GM23338 (cell line): Measurements from ENCODE around the gene CDR2. TPM values are rescaled to one million over a fixed set of nuclear protein-coding genes. Genes with fewer than 3 reads are reported as not detected.

Source experiments
- ATAC-seq: fragments of 200-7000 bp; cut with Tn5 transposase; 3 replicates; pipeline ENCODE4 v1.9.1; 2020
- DNase-seq: peaks from one replicate; pipeline ENCODE4 v3.0.0-alpha.2; 2015; ENCODE audit warnings: low spot score
- H2AFZ ChIP-seq: fragments of 200-600 bp; sonication (generic); 2 replicates; pipeline ENCODE4 v1.8.0; 2016; ENCODE audit warnings: antibody characterized with exemption, mild to moderate bottlenecking, moderate library complexity
- H3F3A ChIP-seq: fragments of 200-600 bp; sonication (generic); replicated peaks from 2 replicates; pipeline ENCODE4 v1.8.0; 2017; ENCODE audit warnings: antibody characterized with exemption, mixed run types, low read depth
- H3K27ac ChIP-seq: fragments of 200-600 bp; sonication (generic); 2 replicates; pipeline ENCODE4 v1.6.1; 2016; ENCODE audit warnings: low read depth
- H3K27me3 ChIP-seq: fragments of 200-600 bp; sonication (generic); 2 replicates; pipeline ENCODE4 v1.8.0; 2016; ENCODE audit warnings: mild to moderate bottlenecking, mixed run types, moderate library complexity; ENCODE audit not compliant: insufficient read depth
- H3K36me3 ChIP-seq: fragments of 200-600 bp; sonication (generic); 2 replicates; pipeline ENCODE4 v1.8.0; 2016; ENCODE audit warnings: mild to moderate bottlenecking; ENCODE audit not compliant: insufficient read depth
- H3K4me1 ChIP-seq: fragments of 200-600 bp; sonication (generic); 2 replicates; pipeline ENCODE4 v1.8.0; 2016; ENCODE audit warnings: mild to moderate bottlenecking, moderate library complexity; ENCODE audit not compliant: insufficient read depth
- H3K4me2 ChIP-seq: fragments of 200-600 bp; sonication (generic); 2 replicates; pipeline ENCODE4 v1.7.1; 2017; ENCODE audit warnings: mixed run types
- H3K4me3 ChIP-seq: fragments of 200-600 bp; sonication (generic); 2 replicates; pipeline ENCODE4 v1.6.1; 2016; ENCODE audit warnings: mixed run types
- H3K79me2 ChIP-seq: fragments of 200-600 bp; sonication (generic); replicated peaks from 2 replicates; pipeline ENCODE4 v1.8.0; 2017; ENCODE audit warnings: mild to moderate bottlenecking; ENCODE audit not compliant: insufficient read depth
- H3K9me2 ChIP-seq: fragments of 200-600 bp; sonication (generic); 2 replicates; pipeline ENCODE4 v1.8.0; 2017; ENCODE audit not compliant: insufficient read depth
- H4K20me1 ChIP-seq: fragments of 200-600 bp; sonication (generic); replicated peaks from 2 replicates; pipeline ENCODE4 v1.8.0; 2017; ENCODE audit warnings: mild to moderate bottlenecking; ENCODE audit not compliant: insufficient read depth
- H3K27ac Mint-ChIP-seq: 2 replicates; pipeline ENCODE4 v1.8.0; 2020; ENCODE audit warnings: inconsistent platforms, mild to moderate bottlenecking, moderate library complexity, mixed read lengths
- H3K27me3 Mint-ChIP-seq: 3 replicates; pipeline ENCODE4 v1.8.0; 2022; ENCODE audit warnings: low read depth, mild to moderate bottlenecking, moderate library complexity, mixed read lengths, inconsistent platforms; ENCODE audit not compliant: insufficient read depth, poor library complexity
- H3K36me3 Mint-ChIP-seq: 3 replicates; pipeline ENCODE4 v1.8.0; 2021; ENCODE audit warnings: low read depth, mild to moderate bottlenecking, inconsistent platforms, moderate library complexity, mixed read lengths
- H3K4me1 Mint-ChIP-seq: 3 replicates; pipeline ENCODE4 v1.8.0; 2020; ENCODE audit warnings: mild to moderate bottlenecking, inconsistent platforms, mixed read lengths
- H3K4me3 Mint-ChIP-seq: 3 replicates; pipeline ENCODE4 v1.8.0; 2021; ENCODE audit warnings: moderate library complexity, mild to moderate bottlenecking, inconsistent platforms, mixed read lengths
- H3K9me3 Mint-ChIP-seq: 3 replicates; pipeline ENCODE4 v1.8.0; 2020; ENCODE audit warnings: moderate library complexity, mild to moderate bottlenecking, inconsistent platforms, mixed read lengths
- CREB1 ChIP-seq: fragments of 250-450 bp; sonication (Bioruptor Pico); IDR thresholded peaks from 2 replicates; pipeline ENCODE4 v1.5.0; 2020; ENCODE audit warnings: low read depth, mild to moderate bottlenecking, moderate library complexity
- EZH2 ChIP-seq: fragments of 200-600 bp; sonication (generic); IDR thresholded peaks from one replicate; pipeline ENCODE4 v1.8.0; 2017; ENCODE audit warnings: antibody characterized with exemption, mild to moderate bottlenecking, low read depth; ENCODE audit not compliant: unreplicated experiment
- EZH2phosphoT487 ChIP-seq: fragments of 200-600 bp; sonication (generic); IDR thresholded peaks from one replicate; pipeline ENCODE4 v1.8.1; 2018; ENCODE audit warnings: antibody characterized with exemption; ENCODE audit not compliant: unreplicated experiment
- JUNB ChIP-seq: IDR thresholded peaks from one replicate; pipeline ENCODE4 v1.6.1; 2016; ENCODE audit warnings: antibody characterized with exemption; ENCODE audit not compliant: unreplicated experiment
- NANOG ChIP-seq: IDR thresholded peaks from 2 replicates; pipeline ENCODE4 v1.6.1; 2016; ENCODE audit warnings: antibody characterized with exemption, borderline replicate concordance
- POLR2AphosphoS5 ChIP-seq: IDR thresholded peaks from 2 replicates; pipeline ENCODE4 v1.6.1; 2016; ENCODE audit warnings: antibody characterized with exemption, low read depth
- STAT1 ChIP-seq: IDR thresholded peaks from one replicate; pipeline ENCODE4 v1.6.1; 2016; ENCODE audit warnings: antibody characterized with exemption; ENCODE audit not compliant: unreplicated experiment
- ZNF114 ChIP-seq: fragments of 250-450 bp; sonication (Bioruptor Pico); IDR thresholded peaks from 2 replicates; pipeline ENCODE4 v1.5.0; 2020; ENCODE audit warnings: mild to moderate bottlenecking, moderate library complexity
- ZNF331 ChIP-seq: fragments of 250-450 bp; sonication (Bioruptor Pico); IDR thresholded peaks from 2 replicates; pipeline ENCODE4 v1.5.0; 2020; ENCODE audit warnings: low read depth, mild to moderate bottlenecking, moderate library complexity
- polyA plus RNA-seq: library from polyadenylated mRNA; unstranded; fragments of >200 nt; fragmentation: Nextera tagmentation; extraction: Ambion mirVana; gene quantifications from 2 replicates; pipeline ENCODE4 v1.2.1, GENCODE V29; 2016
- total RNA-seq: library from RNA; depleted of rRNA; stranded (reverse); fragments of >200 nt; shearing (Covaris generic); gene quantifications from 2 replicates; pipeline ENCODE4 v1.2.3, GENCODE V29; 2014
- TF ChIP-seq, protein P1 (sequence below): IDR thresholded peaks from one replicate; pipeline ENCODE4 v1.6.1; 2018; ENCODE audit warnings: antibody characterized with exemption; ENCODE audit not compliant: unreplicated experiment
- TF ChIP-seq, protein P2 (sequence below): IDR thresholded peaks from 2 replicates; pipeline ENCODE4 v1.6.1; 2016; ENCODE audit warnings: antibody characterized with exemption
- TF ChIP-seq, protein P3 (sequence below), 2 experiments: fragments of 200-600 bp in 1 of 2; sonication (generic) in 1 of 2; conservative IDR thresholded peaks; 2 replicates each; pipeline versions ENCODE4 v1.5.1 to v1.6.1; 2016 to 2017; ENCODE audit warnings: antibody characterized with exemption in 2 of 2, low read depth in 2 of 2, mild to moderate bottlenecking in 2 of 2, moderate library complexity in 1 of 2
- TF ChIP-seq, protein P4 (sequence below): fragments of 250-450 bp; sonication (Bioruptor Pico); IDR thresholded peaks from 2 replicates; pipeline ENCODE4 v1.5.0; 2020; ENCODE audit warnings: mild to moderate bottlenecking, moderate library complexity

Gene CDR2
- total and polyA plus RNA-seq, 2 experiments from 2014 or later, result 17.7 to 39.3 TPM

- H2AFZ ChIP-seq, result no peak overlapping the region
- no peaks in the 10 kb centered on the region for H3K4me1 ChIP-seq
- no peak overlapping the region for H3K4me3 ChIP-seq
- Mint-ChIP-seq H3K27ac (no peak overlapping the region), H3K4me1 (no peaks in the 10 kb centered on the region), H3K4me3 (no peak overlapping the region), H3K27me3 (peaks cover 2% of the 10 kb centered on the region), H3K36me3 (no peaks in the 10 kb centered on the region), H3K9me3 (no peaks in the 10 kb centered on the region)
- no peak overlapping the region for H3K27ac ChIP-seq
- no peak for DNase-seq
- TF ChIP-seq JUNB (no peak), ZNF114 (CRISPR knock-in tag) (no peak), EZH2phosphoT487 (no peak), ZNF331 (CRISPR knock-in tag) (no peak), STAT1 (no peak), NANOG (no peak), CREB1 (CRISPR knock-in tag) (no peak), EZH2 (no peak), POLR2AphosphoS5 (no peak)
- TF ChIP-seq, protein P1, sequence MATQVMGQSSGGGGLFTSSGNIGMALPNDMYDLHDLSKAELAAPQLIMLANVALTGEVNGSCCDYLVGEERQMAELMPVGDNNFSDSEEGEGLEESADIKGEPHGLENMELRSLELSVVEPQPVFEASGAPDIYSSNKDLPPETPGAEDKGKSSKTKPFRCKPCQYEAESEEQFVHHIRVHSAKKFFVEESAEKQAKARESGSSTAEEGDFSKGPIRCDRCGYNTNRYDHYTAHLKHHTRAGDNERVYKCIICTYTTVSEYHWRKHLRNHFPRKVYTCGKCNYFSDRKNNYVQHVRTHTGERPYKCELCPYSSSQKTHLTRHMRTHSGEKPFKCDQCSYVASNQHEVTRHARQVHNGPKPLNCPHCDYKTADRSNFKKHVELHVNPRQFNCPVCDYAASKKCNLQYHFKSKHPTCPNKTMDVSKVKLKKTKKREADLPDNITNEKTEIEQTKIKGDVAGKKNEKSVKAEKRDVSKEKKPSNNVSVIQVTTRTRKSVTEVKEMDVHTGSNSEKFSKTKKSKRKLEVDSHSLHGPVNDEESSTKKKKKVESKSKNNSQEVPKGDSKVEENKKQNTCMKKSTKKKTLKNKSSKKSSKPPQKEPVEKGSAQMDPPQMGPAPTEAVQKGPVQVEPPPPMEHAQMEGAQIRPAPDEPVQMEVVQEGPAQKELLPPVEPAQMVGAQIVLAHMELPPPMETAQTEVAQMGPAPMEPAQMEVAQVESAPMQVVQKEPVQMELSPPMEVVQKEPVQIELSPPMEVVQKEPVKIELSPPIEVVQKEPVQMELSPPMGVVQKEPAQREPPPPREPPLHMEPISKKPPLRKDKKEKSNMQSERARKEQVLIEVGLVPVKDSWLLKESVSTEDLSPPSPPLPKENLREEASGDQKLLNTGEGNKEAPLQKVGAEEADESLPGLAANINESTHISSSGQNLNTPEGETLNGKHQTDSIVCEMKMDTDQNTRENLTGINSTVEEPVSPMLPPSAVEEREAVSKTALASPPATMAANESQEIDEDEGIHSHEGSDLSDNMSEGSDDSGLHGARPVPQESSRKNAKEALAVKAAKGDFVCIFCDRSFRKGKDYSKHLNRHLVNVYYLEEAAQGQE, result no peak
- TF ChIP-seq, protein P2, sequence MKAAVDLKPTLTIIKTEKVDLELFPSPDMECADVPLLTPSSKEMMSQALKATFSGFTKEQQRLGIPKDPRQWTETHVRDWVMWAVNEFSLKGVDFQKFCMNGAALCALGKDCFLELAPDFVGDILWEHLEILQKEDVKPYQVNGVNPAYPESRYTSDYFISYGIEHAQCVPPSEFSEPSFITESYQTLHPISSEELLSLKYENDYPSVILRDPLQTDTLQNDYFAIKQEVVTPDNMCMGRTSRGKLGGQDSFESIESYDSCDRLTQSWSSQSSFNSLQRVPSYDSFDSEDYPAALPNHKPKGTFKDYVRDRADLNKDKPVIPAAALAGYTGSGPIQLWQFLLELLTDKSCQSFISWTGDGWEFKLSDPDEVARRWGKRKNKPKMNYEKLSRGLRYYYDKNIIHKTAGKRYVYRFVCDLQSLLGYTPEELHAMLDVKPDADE, result no peak
- TF ChIP-seq, protein P3, sequence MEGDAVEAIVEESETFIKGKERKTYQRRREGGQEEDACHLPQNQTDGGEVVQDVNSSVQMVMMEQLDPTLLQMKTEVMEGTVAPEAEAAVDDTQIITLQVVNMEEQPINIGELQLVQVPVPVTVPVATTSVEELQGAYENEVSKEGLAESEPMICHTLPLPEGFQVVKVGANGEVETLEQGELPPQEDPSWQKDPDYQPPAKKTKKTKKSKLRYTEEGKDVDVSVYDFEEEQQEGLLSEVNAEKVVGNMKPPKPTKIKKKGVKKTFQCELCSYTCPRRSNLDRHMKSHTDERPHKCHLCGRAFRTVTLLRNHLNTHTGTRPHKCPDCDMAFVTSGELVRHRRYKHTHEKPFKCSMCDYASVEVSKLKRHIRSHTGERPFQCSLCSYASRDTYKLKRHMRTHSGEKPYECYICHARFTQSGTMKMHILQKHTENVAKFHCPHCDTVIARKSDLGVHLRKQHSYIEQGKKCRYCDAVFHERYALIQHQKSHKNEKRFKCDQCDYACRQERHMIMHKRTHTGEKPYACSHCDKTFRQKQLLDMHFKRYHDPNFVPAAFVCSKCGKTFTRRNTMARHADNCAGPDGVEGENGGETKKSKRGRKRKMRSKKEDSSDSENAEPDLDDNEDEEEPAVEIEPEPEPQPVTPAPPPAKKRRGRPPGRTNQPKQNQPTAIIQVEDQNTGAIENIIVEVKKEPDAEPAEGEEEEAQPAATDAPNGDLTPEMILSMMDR (conservative IDR thresholded peaks at IDR 0.05; ENCODE audit: low read depth in 2 of 2), result no peak
- TF ChIP-seq, protein P4, sequence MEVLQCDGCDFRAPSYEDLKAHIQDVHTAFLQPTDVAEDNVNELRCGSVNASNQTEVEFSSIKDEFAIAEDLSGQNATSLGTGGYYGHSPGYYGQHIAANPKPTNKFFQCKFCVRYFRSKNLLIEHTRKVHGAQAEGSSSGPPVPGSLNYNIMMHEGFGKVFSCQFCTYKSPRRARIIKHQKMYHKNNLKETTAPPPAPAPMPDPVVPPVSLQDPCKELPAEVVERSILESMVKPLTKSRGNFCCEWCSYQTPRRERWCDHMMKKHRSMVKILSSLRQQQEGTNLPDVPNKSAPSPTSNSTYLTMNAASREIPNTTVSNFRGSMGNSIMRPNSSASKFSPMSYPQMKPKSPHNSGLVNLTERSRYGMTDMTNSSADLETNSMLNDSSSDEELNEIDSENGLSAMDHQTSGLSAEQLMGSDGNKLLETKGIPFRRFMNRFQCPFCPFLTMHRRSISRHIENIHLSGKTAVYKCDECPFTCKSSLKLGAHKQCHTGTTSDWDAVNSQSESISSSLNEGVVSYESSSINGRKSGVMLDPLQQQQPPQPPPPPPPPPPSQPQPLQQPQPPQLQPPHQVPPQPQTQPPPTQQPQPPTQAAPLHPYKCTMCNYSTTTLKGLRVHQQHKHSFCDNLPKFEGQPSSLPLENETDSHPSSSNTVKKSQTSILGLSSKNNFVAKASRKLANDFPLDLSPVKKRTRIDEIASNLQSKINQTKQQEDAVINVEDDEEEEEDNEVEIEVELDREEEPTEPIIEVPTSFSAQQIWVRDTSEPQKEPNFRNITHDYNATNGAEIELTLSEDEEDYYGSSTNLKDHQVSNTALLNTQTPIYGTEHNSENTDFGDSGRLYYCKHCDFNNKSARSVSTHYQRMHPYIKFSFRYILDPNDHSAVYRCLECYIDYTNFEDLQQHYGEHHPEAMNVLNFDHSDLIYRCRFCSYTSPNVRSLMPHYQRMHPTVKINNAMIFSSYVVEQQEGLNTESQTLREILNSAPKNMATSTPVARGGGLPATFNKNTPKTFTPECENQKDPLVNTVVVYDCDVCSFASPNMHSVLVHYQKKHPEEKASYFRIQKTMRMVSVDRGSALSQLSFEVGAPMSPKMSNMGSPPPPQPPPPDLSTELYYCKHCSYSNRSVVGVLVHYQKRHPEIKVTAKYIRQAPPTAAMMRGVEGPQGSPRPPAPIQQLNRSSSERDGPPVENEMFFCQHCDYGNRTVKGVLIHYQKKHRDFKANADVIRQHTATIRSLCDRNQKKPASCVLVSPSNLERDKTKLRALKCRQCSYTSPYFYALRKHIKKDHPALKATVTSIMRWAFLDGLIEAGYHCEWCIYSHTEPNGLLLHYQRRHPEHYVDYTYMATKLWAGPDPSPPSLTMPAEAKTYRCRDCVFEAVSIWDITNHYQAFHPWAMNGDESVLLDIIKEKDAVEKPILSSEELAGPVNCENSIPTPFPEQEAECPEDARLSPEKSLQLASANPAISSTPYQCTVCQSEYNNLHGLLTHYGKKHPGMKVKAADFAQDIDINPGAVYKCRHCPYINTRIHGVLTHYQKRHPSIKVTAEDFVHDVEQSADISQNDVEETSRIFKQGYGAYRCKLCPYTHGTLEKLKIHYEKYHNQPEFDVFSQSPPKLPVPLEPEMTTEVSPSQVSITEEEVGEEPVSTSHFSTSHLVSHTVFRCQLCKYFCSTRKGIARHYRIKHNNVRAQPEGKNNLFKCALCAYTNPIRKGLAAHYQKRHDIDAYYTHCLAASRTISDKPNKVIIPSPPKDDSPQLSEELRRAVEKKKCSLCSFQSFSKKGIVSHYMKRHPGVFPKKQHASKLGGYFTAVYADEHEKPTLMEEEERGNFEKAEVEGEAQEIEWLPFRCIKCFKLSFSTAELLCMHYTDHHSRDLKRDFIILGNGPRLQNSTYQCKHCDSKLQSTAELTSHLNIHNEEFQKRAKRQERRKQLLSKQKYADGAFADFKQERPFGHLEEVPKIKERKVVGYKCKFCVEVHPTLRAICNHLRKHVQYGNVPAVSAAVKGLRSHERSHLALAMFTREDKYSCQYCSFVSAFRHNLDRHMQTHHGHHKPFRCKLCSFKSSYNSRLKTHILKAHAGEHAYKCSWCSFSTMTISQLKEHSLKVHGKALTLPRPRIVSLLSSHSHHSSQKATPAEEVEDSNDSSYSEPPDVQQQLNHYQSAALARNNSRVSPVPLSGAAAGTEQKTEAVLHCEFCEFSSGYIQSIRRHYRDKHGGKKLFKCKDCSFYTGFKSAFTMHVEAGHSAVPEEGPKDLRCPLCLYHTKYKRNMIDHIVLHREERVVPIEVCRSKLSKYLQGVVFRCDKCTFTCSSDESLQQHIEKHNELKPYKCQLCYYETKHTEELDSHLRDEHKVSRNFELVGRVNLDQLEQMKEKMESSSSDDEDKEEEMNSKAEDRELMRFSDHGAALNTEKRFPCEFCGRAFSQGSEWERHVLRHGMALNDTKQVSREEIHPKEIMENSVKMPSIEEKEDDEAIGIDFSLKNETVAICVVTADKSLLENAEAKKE (CRISPR knock-in tag), result no peak
- no peak overlapping the region for H3K4me2 ChIP-seq
- no peaks in the 10 kb centered on the region for H3K36me3 ChIP-seq
- no peaks in the 10 kb centered on the region for H4K20me1 ChIP-seq
- no peaks in the 10 kb centered on the region for H3F3A ChIP-seq
- ATAC-seq, result no peak
- H3K27me3 ChIP-seq, result no peaks in the 10 kb centered on the region
- H3K79me2 ChIP-seq, result no peaks in the 10 kb centered on the region
- H3K9me2 ChIP-seq, result no peaks in the 10 kb centered on the region
Observed at GRCh38 chr16:22386976-22387375, 12.6 kb upstream of the CDR2 start.
